Activated CD8-positive, alpha-beta T cell treated with anti-CD3 and anti-CD28 coated beads for 36 hours (primary cell): ENCODE measurements around the gene SPINT1. TPM values are rescaled to one million over a fixed set of nuclear protein-coding genes. Genes with fewer than 3 reads are reported as not detected.

Experiments
- ATAC-seq: fragments of 200-7000 bp; cut with Tn5 transposase; one replicate; pipeline ENCODE4 v1.10.0; 2021; ENCODE audit warnings: mild to moderate bottlenecking, moderate library complexity
- CTCF ChIA-PET: fragments of 350-600 bp; sonication (Branson Sonifier 250); formaldehyde crosslinking; loops from one replicate; lab custom pipeline; 2021; ENCODE audit warnings: antibody characterized with exemption; lab: Charles Lee
- POLR2A ChIA-PET: fragments of 350-600 bp; sonication (Branson Sonifier 250); formaldehyde crosslinking; loops from one replicate; lab custom pipeline; 2021; ENCODE audit warnings: antibody characterized with exemption; lab: Charles Lee
- DNase-seq: peaks from one replicate; pipeline ENCODE4 v3.0.0-alpha.2; 2020
- H3K27ac Mint-ChIP-seq: one replicate; pipeline ENCODE4 v1.8.0; 2021; ENCODE audit warnings: mild to moderate bottlenecking, mixed read lengths
- H3K27me3 Mint-ChIP-seq: one replicate; pipeline ENCODE4 v1.8.0; 2021; ENCODE audit warnings: mixed read lengths
- H3K36me3 Mint-ChIP-seq: one replicate; pipeline ENCODE4 v1.8.0; 2021; ENCODE audit warnings: low read depth, mixed read lengths
- H3K4me1 Mint-ChIP-seq: one replicate; pipeline ENCODE4 v1.8.0; 2021; ENCODE audit warnings: low read depth, mixed read lengths
- H3K4me3 Mint-ChIP-seq: one replicate; pipeline ENCODE4 v1.8.0; 2021; ENCODE audit warnings: mild to moderate bottlenecking, moderate library complexity, mixed read lengths
- H3K9me3 Mint-ChIP-seq: one replicate; pipeline ENCODE4 v1.8.0; 2021; ENCODE audit warnings: mixed read lengths
- intact Hi-C: fragments of 100-400 bp; cut with micrococcal nuclease; formaldehyde crosslinking; loops from one replicate; pipeline ENCODE4 v1.10.0; 2022
- total RNA-seq, 2 experiments: library from RNA; stranded (reverse); gene quantifications; one replicate each; pipeline ENCODE4 v1.2.3, GENCODE V29; 2021
- TF ChIP-seq, protein P1 (sequence below): fragments of 200-600 bp; IDR thresholded peaks from one replicate; pipeline ENCODE4 v1.8.0; 2022; ENCODE audit warnings: antibody characterized with exemption, mild to moderate bottlenecking

SPINT1 gene
- total RNA-seq, 2 experiments from 2014 or later = 6.3 to 6.5 TPM

DNA sequence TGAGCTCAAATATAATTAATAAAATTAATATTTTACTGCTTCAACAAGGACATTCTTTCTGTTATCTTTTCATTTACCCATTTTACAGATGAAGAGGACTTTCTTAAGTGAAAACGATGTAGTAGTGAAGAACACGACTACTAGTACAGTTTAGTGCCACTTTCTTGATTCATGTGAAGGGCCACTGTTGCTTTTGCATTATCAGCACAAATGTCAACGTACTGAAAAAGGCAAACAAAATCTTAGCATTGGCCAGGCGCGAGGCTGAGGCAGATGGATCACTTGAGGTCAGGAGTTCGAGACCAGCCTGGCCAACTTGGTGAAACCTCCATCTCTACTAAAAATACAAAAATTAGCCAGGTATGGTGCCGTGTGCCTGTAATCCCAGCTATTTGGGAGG is 24.8 kb upstream of the SPINT1 start:
- ChIA-PET POLR2A (interaction anchor here (0.6 kb wide), 1 partner anchor 14 kb away, joined by 4 read pairs; no protein-coding TSS in a partner anchor), CTCF (interaction anchor here (0.6 to 2.3 kb wide), 3 partner anchors 14 to 379 kb away, joined by 3 to 10 read pairs (median 3); no protein-coding TSS in a partner anchor)
- no peaks in the 10 kb centered on the region for H3K9me3 Mint-ChIP-seq
- TF ChIP-seq, protein P1, sequence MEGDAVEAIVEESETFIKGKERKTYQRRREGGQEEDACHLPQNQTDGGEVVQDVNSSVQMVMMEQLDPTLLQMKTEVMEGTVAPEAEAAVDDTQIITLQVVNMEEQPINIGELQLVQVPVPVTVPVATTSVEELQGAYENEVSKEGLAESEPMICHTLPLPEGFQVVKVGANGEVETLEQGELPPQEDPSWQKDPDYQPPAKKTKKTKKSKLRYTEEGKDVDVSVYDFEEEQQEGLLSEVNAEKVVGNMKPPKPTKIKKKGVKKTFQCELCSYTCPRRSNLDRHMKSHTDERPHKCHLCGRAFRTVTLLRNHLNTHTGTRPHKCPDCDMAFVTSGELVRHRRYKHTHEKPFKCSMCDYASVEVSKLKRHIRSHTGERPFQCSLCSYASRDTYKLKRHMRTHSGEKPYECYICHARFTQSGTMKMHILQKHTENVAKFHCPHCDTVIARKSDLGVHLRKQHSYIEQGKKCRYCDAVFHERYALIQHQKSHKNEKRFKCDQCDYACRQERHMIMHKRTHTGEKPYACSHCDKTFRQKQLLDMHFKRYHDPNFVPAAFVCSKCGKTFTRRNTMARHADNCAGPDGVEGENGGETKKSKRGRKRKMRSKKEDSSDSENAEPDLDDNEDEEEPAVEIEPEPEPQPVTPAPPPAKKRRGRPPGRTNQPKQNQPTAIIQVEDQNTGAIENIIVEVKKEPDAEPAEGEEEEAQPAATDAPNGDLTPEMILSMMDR = no peak
- H3K27me3 Mint-ChIP-seq = no peaks in the 10 kb centered on the region
- H3K4me3 Mint-ChIP-seq = no peak overlapping the region
- H3K27ac Mint-ChIP-seq = no peak overlapping the region
- intact Hi-C loops = no loop called here
- no peaks in the 10 kb centered on the region for H3K4me1 Mint-ChIP-seq
- ATAC-seq = no peak
- no peak for DNase-seq
- H3K36me3 Mint-ChIP-seq = peaks cover 4% of the 10 kb centered on the region

DNA sequence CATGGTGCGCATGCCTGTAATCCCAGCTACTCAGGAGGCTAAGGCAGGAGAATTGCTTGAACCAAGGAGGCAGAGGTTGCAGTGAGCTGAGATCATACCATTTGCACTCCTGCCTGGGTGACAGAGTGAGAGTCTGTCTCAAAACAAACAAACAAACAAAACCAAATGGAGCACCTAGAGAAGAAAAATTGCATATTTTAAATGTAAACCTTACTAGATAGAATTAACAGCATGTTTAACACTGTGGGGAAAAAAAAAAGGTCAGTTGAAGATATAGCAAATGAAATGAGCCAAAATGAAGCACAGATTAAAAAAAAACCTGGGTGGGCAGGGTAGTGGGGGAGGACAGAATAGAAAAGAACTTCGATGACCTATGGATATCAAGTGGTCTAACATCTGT is 22.7 kb upstream of the SPINT1 start:
- ATAC-seq = no peak
- CTCF ChIA-PET = interaction anchor here (3.2 kb wide), 1 partner anchor 37 kb away, joined by 12 read pairs; no protein-coding TSS in a partner anchor
- no peaks in the 10 kb centered on the region for H3K36me3 Mint-ChIP-seq

DNA sequence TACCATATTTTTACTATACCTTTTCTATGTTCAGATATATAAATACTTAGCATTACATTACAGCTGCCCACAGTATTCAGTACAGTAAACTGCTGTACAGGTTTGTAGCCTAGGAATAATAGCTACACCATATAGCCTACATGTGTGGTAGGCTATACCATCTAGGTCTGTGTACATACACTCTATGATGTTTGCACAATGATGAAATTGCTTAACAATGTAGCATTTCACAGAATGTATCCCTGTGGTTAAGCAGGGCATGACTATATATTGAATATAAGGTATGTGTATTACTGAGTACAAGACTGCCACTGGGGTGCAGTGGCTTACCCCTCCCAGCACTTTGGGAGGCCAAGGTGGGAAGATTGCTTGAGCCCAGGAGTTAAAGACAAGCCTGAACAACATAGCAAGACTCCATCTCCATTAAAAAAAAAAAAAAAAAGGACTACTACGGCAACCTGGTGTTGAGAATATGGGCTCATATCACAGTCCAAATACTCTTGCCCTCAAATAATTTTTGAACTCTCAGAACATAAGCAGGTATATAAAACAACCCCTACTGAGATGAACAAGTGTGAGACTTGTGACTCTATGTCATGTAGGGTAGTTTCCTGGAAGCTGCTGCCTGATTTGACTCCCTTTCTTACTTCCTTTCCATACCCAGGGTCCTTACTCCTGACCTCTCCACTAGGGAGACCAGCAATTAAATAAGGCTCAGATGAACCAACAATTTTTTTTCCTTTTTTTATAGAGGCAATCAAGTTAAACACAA is 20.1 kb upstream of the SPINT1 start:
- H3K4me1 Mint-ChIP-seq = no peaks in the 10 kb centered on the region
- DNase-seq = no peak
- intact Hi-C loops = no loop called here
- H3K9me3 Mint-ChIP-seq = no peaks in the 10 kb centered on the region
- peaks cover 1% of the 10 kb centered on the region for H3K27me3 Mint-ChIP-seq
- H3K36me3 Mint-ChIP-seq = no peaks in the 10 kb centered on the region
- no peak overlapping the region for H3K27ac Mint-ChIP-seq
- CTCF ChIA-PET = interaction anchor here (3.2 kb wide), 1 partner anchor 34 kb away, joined by 12 read pairs; no protein-coding TSS in a partner anchor
- no peak overlapping the region for H3K4me3 Mint-ChIP-seq
- POLR2A ChIA-PET = no interaction called here
- TF ChIP-seq, protein P1 = no peak
- no peak for ATAC-seq

More for the DNA sequence above, 22.7 kb upstream of the SPINT1 start:
- DNase-seq = no peak
- intact Hi-C loops = no loop called here
- Mint-ChIP-seq H3K27ac (no peak overlapping the region), H3K4me1 (no peaks in the 10 kb centered on the region), H3K9me3 (no peaks in the 10 kb centered on the region), H3K27me3 (no peaks in the 10 kb centered on the region), H3K4me3 (no peak overlapping the region)
- POLR2A ChIA-PET = no interaction called here
- TF ChIP-seq, protein P1 = no peak

DNA sequence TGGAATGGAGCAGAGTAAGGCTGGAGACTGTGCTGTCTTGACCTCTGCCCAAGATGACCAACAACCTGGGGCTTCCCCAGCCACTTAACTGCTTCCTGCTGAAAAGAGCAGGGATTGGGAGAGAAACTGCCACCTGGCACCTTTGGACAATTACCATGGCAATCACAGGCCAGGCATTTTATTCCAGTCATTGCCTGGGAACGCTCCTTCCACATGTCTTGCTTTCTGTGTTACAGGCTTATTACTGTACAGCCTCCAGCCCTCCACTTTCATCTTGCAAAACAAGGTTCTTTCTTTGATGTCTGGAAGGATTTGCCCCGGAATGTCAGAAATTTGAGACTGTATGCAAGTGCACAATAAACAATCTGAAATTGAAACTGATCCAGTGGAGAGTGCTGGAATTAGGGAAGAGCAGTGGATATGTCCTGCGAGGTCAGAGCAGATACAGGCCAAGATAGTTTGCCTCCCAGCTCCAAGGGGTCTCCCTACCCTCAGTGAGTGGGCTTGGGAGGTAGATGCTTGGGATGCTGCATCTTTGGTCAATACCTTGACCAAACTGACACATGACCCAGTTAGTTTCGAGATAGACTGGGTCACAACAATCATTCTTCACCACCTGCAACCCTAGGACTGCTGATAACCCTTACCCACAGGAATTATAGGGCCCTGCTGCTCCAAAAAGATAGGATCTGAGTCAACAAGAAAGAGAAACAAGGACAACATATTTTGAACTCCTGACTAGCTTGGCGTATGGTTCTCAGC is 18.0 kb upstream of the SPINT1 start:
- Mint-ChIP-seq H3K27me3 (peaks cover 1% of the 10 kb centered on the region), H3K4me1 (no peaks in the 10 kb centered on the region), H3K4me3 (no peak overlapping the region), H3K9me3 (no peaks in the 10 kb centered on the region), H3K27ac (no peak overlapping the region), H3K36me3 (no peaks in the 10 kb centered on the region)
- no peak for DNase-seq
- ChIA-PET CTCF (no interaction called here), POLR2A (no interaction called here)
- ATAC-seq = no peak
- TF ChIP-seq, protein P1 = no peak
- intact Hi-C loops = no loop called here
